M059J (cell line): ENCODE data around the gene PLEKHG7. TPM values are rescaled to one million over a fixed set of nuclear protein-coding genes. Genes with fewer than 3 reads are reported as not detected.
"Not testable (repeated sequence)": the region's sequence is repeated elsewhere in the genome, so short reads cannot be mapped to it uniquely, and the experiment has no call there.

Source experiments
- DNase-seq: peaks from one replicate; pipeline ENCODE4 v3.0.0-alpha.2; 2012; ENCODE audit warnings: low read depth
- total RNA-seq: library from RNA; depleted of rRNA; stranded (reverse); fragments of >200 nt; shearing (Covaris generic); gene quantifications from 2 replicates; pipeline ENCODE4 v1.2.3, GENCODE V29; 2014

PLEKHG7 gene
- total RNA-seq, 1 experiment from 2014 or later = not detected

- DNase-seq = peak; percentile 94
These were observed 43.2 kb downstream of the PLEKHG7 start for GRCh38 chr12:92745856-92746550.

- DNase-seq = peak; percentile 21
These were observed 44.4 kb downstream of the PLEKHG7 start for GRCh38 chr12:92747151-92747550.

GRCh38 chr12:92749691-92750090, 46.9 kb downstream of the PLEKHG7 start:
- not testable (repeated sequence) for DNase-seq

GRCh38 chr12:92753976-92754885, 51.4 kb downstream of the PLEKHG7 start:
- peak; percentile 58 for DNase-seq

GRCh38 chr12:92756898-92757596, 54.3 kb downstream of the PLEKHG7 start:
- no peak for DNase-seq

- no peak for DNase-seq
These were observed 54.9 kb downstream of the PLEKHG7 start for GRCh38 chr12:92757597-92758121.

- DNase-seq = peak; percentile 94
These were observed 57.0 kb downstream of the PLEKHG7 start for GRCh38 chr12:92759634-92760268.

GRCh38 chr12:92762773-92763172, 60.0 kb downstream of the PLEKHG7 start:
- no peak for DNase-seq

GRCh38 chr12:92764831-92765230, 62.0 kb downstream of the PLEKHG7 start:
- no peak for DNase-seq

- DNase-seq = no peak
These were observed 63.1 kb downstream of the PLEKHG7 start for GRCh38 chr12:92765871-92766270.

GRCh38 chr12:92769124-92769901, 66.5 kb downstream of the PLEKHG7 start:
- DNase-seq = no peak

- no peak for DNase-seq
These were observed 68.2 kb downstream of the PLEKHG7 start for GRCh38 chr12:92771001-92771400.

GRCh38 chr12:92775416-92775815, 72.6 kb downstream of the PLEKHG7 start:
- no peak for DNase-seq

GRCh38 chr12:92778525-92778924, 75.7 kb downstream of the PLEKHG7 start:
- no peak for DNase-seq

- no peak for DNase-seq
These were observed 77.1 kb downstream of the PLEKHG7 start for GRCh38 chr12:92779902-92780301.

- no peak for DNase-seq
These were observed 81.6 kb downstream of the PLEKHG7 start for GRCh38 chr12:92784356-92784755.

- peak; percentile 79 for DNase-seq
These were observed 82.2 kb downstream of the PLEKHG7 start for GRCh38 chr12:92784797-92785562.

- DNase-seq = no peak
These were observed 82.8 kb downstream of the PLEKHG7 start for GRCh38 chr12:92785563-92785950.

GRCh38 chr12:92786045-92786444, 83.3 kb downstream of the PLEKHG7 start:
- DNase-seq = no peak

- not testable (repeated sequence) for DNase-seq
These were observed 91.6 kb downstream of the PLEKHG7 start for GRCh38 chr12:92794356-92794755.
